Spleen (tissue), 7 donors: ENCODE measurements around the gene MYOT.

Experiments
- CTCF ChIP-seq, 11 experiments: fragments of 200-600 bp in 7 of 11; fragments of 450-650 bp in 4 of 11; sonication (generic) in 4 of 11; IDR thresholded peaks in 8 of 11; conservative IDR thresholded peaks in 3 of 11; 1 replicate in 7 of 11; 2 replicates in 4 of 11; pipeline versions ENCODE4 v1.4.0 to v1.8.0; 2016 to 2021; ENCODE audit warnings: antibody characterized with exemption in 11 of 11, inconsistent platforms in 4 of 11, mild to moderate bottlenecking in 1 of 11
- POLR2A ChIP-seq, 3 donors: fragments of 450-650 bp; IDR thresholded peaks; one replicate each; pipeline ENCODE4 v1.5.1; 2017; ENCODE audit warnings: antibody characterized with exemption in 3 of 3, mild to moderate bottlenecking in 1 of 3
- donor health status: DM: no; HTN: no; CAD: no; lungs with moderate emphysema.
- donor health status: DM: no; HTN: no; CAD: no.
- donor health status: DM: no; HTN: no; CAD: no.

- TF ChIP-seq POLR2A (IDR thresholded peaks at IDR 0.05) = no peak
- TF ChIP-seq CTCF (IDR thresholded peaks at IDR 0.05 in 8 of 11, conservative IDR thresholded peaks at IDR 0.05 in 3 of 11) = no peak
These were observed 23.9 kb upstream of the MYOT start for GRCh38 chr5:137843676-137844299.
